ENCODE measurements around the gene CSTPP1.
A peak's percentile ranks its signal among the peaks of the same experiment; 100 is the strongest.
"Not testable (repeated sequence)": the region's sequence is repeated elsewhere in the genome, so short reads cannot be mapped to it uniquely, and the experiment has no call there.

CSTPP1 gene

GRCh38 chr11:46918788-46919513, 17.6 kb upstream of the CSTPP1 start:
- peaks cover 19% of the 10 kb centered on the region for H3K27me3 ChIP-seq (ENCODE audit: control insufficient read depth, low read length)
- H4K20me1 ChIP-seq (ENCODE audit: control insufficient read depth, insufficient read depth, low read depth, low read length) = no peaks in the 10 kb centered on the region
- peaks cover 5% of the 10 kb centered on the region for H3F3A ChIP-seq (ENCODE audit: control insufficient read depth, insufficient read depth)
- TF ChIP-seq EZH2phosphoT487 (IDR thresholded peaks at IDR 0.05; ENCODE audit: borderline replicate concordance, low read length) (no peak), CTCF (IDR thresholded peaks at IDR 0.05; ENCODE audit: low read depth, low read length, poor library complexity, severe bottlenecking) (no peak)
- H3K9me3 ChIP-seq (ENCODE audit: control insufficient read depth, insufficient read depth, low read length) = no peaks in the 10 kb centered on the region
- H3K27ac ChIP-seq (ENCODE audit: low read depth, low read length) = peak overlapping the region; percentile 1; the same call in 1 of the 2 replicates
- no peaks in the 10 kb centered on the region for H3K36me3 ChIP-seq (ENCODE audit: control insufficient read depth, low read length)
- no peaks in the 10 kb centered on the region for H3K9me2 ChIP-seq (replicated peaks; ENCODE audit: control insufficient read depth, low read length)
- H3K79me2 ChIP-seq (ENCODE audit: control insufficient read depth, low read length) = no peaks in the 10 kb centered on the region
- peak overlapping the region; percentile 97 for H3K4me2 ChIP-seq (ENCODE audit: low read length)
- H3K4me1 ChIP-seq (ENCODE audit: control insufficient read depth, low read length) = peaks cover 45% of the 10 kb centered on the region
- H3K4me3 ChIP-seq (ENCODE audit: low read length) = peak overlapping the region; percentile 81

GRCh38 chr11:46920755-46921154, 15.8 kb upstream of the CSTPP1 start:
- no peaks in the 10 kb centered on the region for H3K9me2 ChIP-seq (replicated peaks; ENCODE audit: control insufficient read depth, low read length)
- no peaks in the 10 kb centered on the region for H3K9me3 ChIP-seq (ENCODE audit: control insufficient read depth, insufficient read depth, low read length)
- no peaks in the 10 kb centered on the region for H3K79me2 ChIP-seq (ENCODE audit: control insufficient read depth, low read length)
- H3K4me3 ChIP-seq (ENCODE audit: low read length) = no peak overlapping the region
- no peaks in the 10 kb centered on the region for H4K20me1 ChIP-seq (ENCODE audit: control insufficient read depth, insufficient read depth, low read depth, low read length)
- TF ChIP-seq CTCF (IDR thresholded peaks at IDR 0.05; ENCODE audit: low read depth, low read length, poor library complexity, severe bottlenecking) (no peak), EZH2phosphoT487 (IDR thresholded peaks at IDR 0.05; ENCODE audit: borderline replicate concordance, low read length) (no peak)
- H3K4me2 ChIP-seq (ENCODE audit: low read length) = no peak overlapping the region
- H3F3A ChIP-seq (ENCODE audit: control insufficient read depth, insufficient read depth) = peaks cover 5% of the 10 kb centered on the region
- H3K27ac ChIP-seq (ENCODE audit: low read depth, low read length) = no peak overlapping the region
- H3K27me3 ChIP-seq (ENCODE audit: control insufficient read depth, low read length) = peaks cover 16% of the 10 kb centered on the region
- H3K4me1 ChIP-seq (ENCODE audit: control insufficient read depth, low read length) = peaks cover 38% of the 10 kb centered on the region
- no peaks in the 10 kb centered on the region for H3K36me3 ChIP-seq (ENCODE audit: control insufficient read depth, low read length)

GRCh38 chr11:46927928-46928327, 8.6 kb upstream of the CSTPP1 start:
- not testable (repeated sequence) for H3K9me3 ChIP-seq (ENCODE audit: control insufficient read depth, insufficient read depth, low read length); H3K4me1 ChIP-seq (ENCODE audit: control insufficient read depth, low read length); H3K27ac ChIP-seq (ENCODE audit: low read depth, low read length); H3F3A ChIP-seq (ENCODE audit: control insufficient read depth, insufficient read depth); H3K36me3 ChIP-seq (ENCODE audit: control insufficient read depth, low read length); H4K20me1 ChIP-seq (ENCODE audit: control insufficient read depth, insufficient read depth, low read depth, low read length); H3K4me3 ChIP-seq (ENCODE audit: low read length); H3K27me3 ChIP-seq (ENCODE audit: control insufficient read depth, low read length); H3K79me2 ChIP-seq (ENCODE audit: control insufficient read depth, low read length); H3K4me2 ChIP-seq (ENCODE audit: low read length); H3K9me2 ChIP-seq (replicated peaks; ENCODE audit: control insufficient read depth, low read length)

GRCh38 chr11:46928701-46929100, 7.9 kb upstream of the CSTPP1 start:
- not testable (repeated sequence) for H3F3A ChIP-seq (ENCODE audit: control insufficient read depth, insufficient read depth); H3K4me3 ChIP-seq (ENCODE audit: low read length); H3K4me2 ChIP-seq (ENCODE audit: low read length); H3K9me3 ChIP-seq (ENCODE audit: control insufficient read depth, insufficient read depth, low read length); H3K36me3 ChIP-seq (ENCODE audit: control insufficient read depth, low read length); H4K20me1 ChIP-seq (ENCODE audit: control insufficient read depth, insufficient read depth, low read depth, low read length); H3K4me1 ChIP-seq (ENCODE audit: control insufficient read depth, low read length); H3K27ac ChIP-seq (ENCODE audit: low read depth, low read length); H3K79me2 ChIP-seq (ENCODE audit: control insufficient read depth, low read length); H3K27me3 ChIP-seq (ENCODE audit: control insufficient read depth, low read length); H3K9me2 ChIP-seq (replicated peaks; ENCODE audit: control insufficient read depth, low read length)

All from DOHH2 (cell line).